H1 (cell line): ENCODE results near the gene AARSD1. TPM values are rescaled to one million over a fixed set of nuclear protein-coding genes. Genes with fewer than 3 reads are reported as not detected.

ENCODE experiments used
- CTCF ChIA-PET: fragments of 300-600 bp; sonication (Branson Sonifier 250); formaldehyde crosslinking; loops from one replicate; lab custom pipeline; 2021; ENCODE audit not compliant: partially characterized antibody; lab: Charles Lee
- POLR2A ChIA-PET: fragments of 300-600 bp; sonication (Branson Sonifier 250); formaldehyde crosslinking; loops from one replicate; lab custom pipeline; 2021; ENCODE audit warnings: inconsistent platforms; ENCODE audit not compliant: partially characterized antibody; lab: Charles Lee
- DNase-seq, 2 experiments: peaks; one replicate each; pipeline versions ENCODE4 v3.0.0 to v3.0.0-alpha.2; 2010 to 2022; ENCODE audit warnings: low spot score in 2 of 2, low read depth in 1 of 2, mixed read lengths in 1 of 2
- FAIRE-seq: peaks from 2 replicates; lab custom pipeline; 2011; peaks lifted over from hg19 to GRCh38; lab: Jason Lieb, UNC
- H2AFZ ChIP-seq: 2 replicates; pipeline ENCODE4 v1.8.1; 2012; ENCODE audit warnings: low read length, inconsistent platforms
- H2AK5ac ChIP-seq: 2 replicates; pipeline ENCODE4 v1.6.1; 2013; ENCODE audit warnings: low read depth, low read length
- H2BK120ac ChIP-seq: replicated peaks from 2 replicates; pipeline ENCODE3; 2013; ENCODE audit warnings: low read depth, low read length, inconsistent platforms
- H2BK12ac ChIP-seq: 2 replicates; pipeline ENCODE4 v1.6.1; 2013; ENCODE audit warnings: low read depth, low read length
- H2BK15ac ChIP-seq: 2 replicates; pipeline ENCODE4 v1.6.1; 2013; ENCODE audit warnings: low read length
- H2BK20ac ChIP-seq: 2 replicates; pipeline ENCODE4 v1.6.1; 2013; ENCODE audit warnings: low read length
- H2BK5ac ChIP-seq: 2 replicates; pipeline ENCODE4 v1.6.1; 2013; ENCODE audit warnings: low read depth, low read length
- H3K14ac ChIP-seq: 2 replicates; pipeline ENCODE4 v1.6.1; 2013; ENCODE audit warnings: inconsistent platforms; ENCODE audit not compliant: insufficient read length
- H3K18ac ChIP-seq: 2 replicates; pipeline ENCODE4 v1.6.1; 2013; ENCODE audit warnings: low read length; ENCODE audit errors: extremely low read depth
- H3K23ac ChIP-seq: 2 replicates; pipeline ENCODE4 v1.6.1; 2013; ENCODE audit warnings: inconsistent platforms; ENCODE audit not compliant: insufficient read length
- H3K23me2 ChIP-seq: 2 replicates; pipeline ENCODE4 v1.6.1; 2013; ENCODE audit warnings: low read depth, low read length
- H3K27ac ChIP-seq: 2 replicates; pipeline ENCODE4 v1.6.1; 2011; ENCODE audit warnings: low read depth, low read length, inconsistent platforms
- H3K27me3 ChIP-seq, 4 experiments: replicated peaks in 1 of 4; 1 replicate in 1 of 4; 2 replicates in 3 of 4; pipeline versions ENCODE4 v1.6.1 to v1.8.1; 2011 to 2013; ENCODE audit warnings: low read length in 3 of 4, mild to moderate bottlenecking in 3 of 4, inconsistent platforms in 2 of 4, mixed read lengths in 2 of 4, moderate library complexity in 1 of 4; ENCODE audit not compliant: control insufficient read depth in 3 of 4, insufficient read depth in 3 of 4; ENCODE audit errors: extremely low read depth in 1 of 4
- H3K36me3 ChIP-seq, 4 experiments: 2 replicates each; pipeline versions ENCODE4 v1.6.1 to v1.8.1; 2011 to 2013; ENCODE audit warnings: mild to moderate bottlenecking in 4 of 4, low read length in 3 of 4, moderate library complexity in 2 of 4, control low read depth in 1 of 4, inconsistent platforms in 1 of 4; ENCODE audit not compliant: insufficient read depth in 4 of 4, control insufficient read depth in 2 of 4
- H3K4ac ChIP-seq: replicated peaks from 2 replicates; pipeline ENCODE3; 2013; ENCODE audit warnings: low read length, low read depth, mixed read lengths, inconsistent platforms; ENCODE audit not compliant: insufficient read length
- H3K4me1 ChIP-seq, 4 experiments: replicated peaks in 1 of 4; 1 replicate in 1 of 4; 2 replicates in 3 of 4; pipeline versions ENCODE4 v1.6.1 to v1.8.1; 2011 to 2013; ENCODE audit warnings: low read length in 3 of 4, inconsistent platforms in 2 of 4, mixed read lengths in 1 of 4; ENCODE audit not compliant: insufficient read depth in 4 of 4, control insufficient read depth in 3 of 4
- H3K4me2 ChIP-seq, 2 experiments: 2 replicates each; pipeline versions ENCODE4 v1.6.1 to v1.8.1; 2011 to 2013; ENCODE audit warnings: low read depth in 2 of 2, low read length in 2 of 2, control low read depth in 1 of 2, inconsistent platforms in 1 of 2, mild to moderate bottlenecking in 1 of 2; ENCODE audit not compliant: insufficient read depth in 1 of 2
- H3K4me3 ChIP-seq, 4 experiments: fragments of 200-600, 300-600 bp in 1 of 4; sonication (generic), shearing (Covaris generic), sonication (Bioruptor Twin) in 1 of 4; 2 replicates each; pipeline versions ENCODE4 v1.5.1 to v1.8.1; 2011 to 2016; ENCODE audit warnings: low read length in 4 of 4, low read depth in 3 of 4, control low read depth in 2 of 4, inconsistent platforms in 2 of 4, mild to moderate bottlenecking in 2 of 4, mixed read lengths in 1 of 4, moderate library complexity in 1 of 4; ENCODE audit not compliant: insufficient read depth in 2 of 4; ENCODE audit errors: extremely low read depth in 1 of 4
- H3K56ac ChIP-seq: replicated peaks from 2 replicates; pipeline ENCODE3; 2013; ENCODE audit warnings: low read depth, mild to moderate bottlenecking, mixed read lengths, low read length, inconsistent platforms; ENCODE audit not compliant: insufficient read length
- H3K79me1 ChIP-seq: 2 replicates; pipeline ENCODE4 v1.6.1; 2013; ENCODE audit warnings: low read depth, low read length, control low read depth
- H3K79me2 ChIP-seq, 2 experiments: 2 replicates each; pipeline versions ENCODE4 v1.6.1 to v1.8.1; 2012 to 2013; ENCODE audit warnings: low read length in 2 of 2, mild to moderate bottlenecking in 2 of 2, inconsistent platforms in 1 of 2; ENCODE audit not compliant: insufficient read depth in 2 of 2, control insufficient read depth in 1 of 2
- H3K9ac ChIP-seq, 4 experiments: replicated peaks in 1 of 4; 1 replicate in 1 of 4; 2 replicates in 3 of 4; pipeline versions ENCODE4 v1.6.1 to v1.8.1; 2011 to 2013; ENCODE audit warnings: low read depth in 3 of 4, low read length in 3 of 4, control low read depth in 2 of 4, mild to moderate bottlenecking in 2 of 4, moderate library complexity in 2 of 4, inconsistent platforms in 1 of 4; ENCODE audit errors: extremely low read depth in 1 of 4
- H3K9me3 ChIP-seq, 2 experiments: 2 replicates each; pipeline versions ENCODE4 v1.6.1 to v1.8.1; 2012 to 2013; ENCODE audit warnings: mild to moderate bottlenecking in 2 of 2, moderate library complexity in 2 of 2, control low read depth in 1 of 2, inconsistent platforms in 1 of 2, low read depth in 1 of 2, low read length in 1 of 2, mixed read lengths in 1 of 2; ENCODE audit not compliant: insufficient read depth in 2 of 2
- H4K20me1 ChIP-seq, 2 experiments: replicated peaks in 1 of 2; 2 replicates each; pipeline versions ENCODE3 to v1.8.1; 2011 to 2013; ENCODE audit warnings: inconsistent platforms in 2 of 2, low read length in 2 of 2, mild to moderate bottlenecking in 1 of 2; ENCODE audit not compliant: insufficient read depth in 2 of 2, control insufficient read depth in 1 of 2
- H4K5ac ChIP-seq: 2 replicates; pipeline ENCODE4 v1.6.1; 2013; ENCODE audit warnings: low read length, low read depth, mixed read lengths, inconsistent platforms; ENCODE audit not compliant: insufficient read length
- H4K8ac ChIP-seq: 2 replicates; pipeline ENCODE4 v1.8.0; 2013; ENCODE audit warnings: mild to moderate bottlenecking, moderate library complexity, low read length, inconsistent platforms; ENCODE audit not compliant: insufficient read depth; ENCODE audit errors: extremely low read depth
- H4K91ac ChIP-seq: replicated peaks from 2 replicates; pipeline ENCODE3; 2013; ENCODE audit warnings: low read length, mixed read lengths, inconsistent platforms; ENCODE audit not compliant: insufficient read length
- ASH2L ChIP-seq: fragments of 200-600, 300-600 bp; sonication (generic); IDR thresholded peaks from one replicate; pipeline ENCODE4 v1.7.1; 2017; ENCODE audit warnings: low read length
- BRCA1 ChIP-seq: IDR thresholded peaks from 2 replicates; pipeline ENCODE4 v1.6.1; 2012; ENCODE audit warnings: low read depth, low read length, improper control_type of control experiment
- CBX8 ChIP-seq: fragments of 300-800, 300-1000 bp; sonication (generic); IDR thresholded peaks from 2 replicates; pipeline ENCODE4 v1.7.1; 2016; ENCODE audit warnings: low read depth, low read length, borderline replicate concordance
- EGR1 ChIP-seq: IDR thresholded peaks from 2 replicates; pipeline ENCODE4 v1.6.1; 2011; ENCODE audit warnings: low read depth, low read length, borderline replicate concordance
- MAFK ChIP-seq: IDR thresholded peaks from 2 replicates; pipeline ENCODE4 v1.6.1; 2012; ENCODE audit warnings: low read depth, mild to moderate bottlenecking, improper control_type of control experiment, low read length
- MAX ChIP-seq: IDR thresholded peaks from 2 replicates; pipeline ENCODE4 v1.6.1; 2012; ENCODE audit warnings: inconsistent platforms
- NANOG ChIP-seq: IDR thresholded peaks from 2 replicates; pipeline ENCODE4 v1.6.1; 2011; ENCODE audit warnings: low read length, low read depth, mild to moderate bottlenecking, inconsistent platforms; ENCODE audit not compliant: insufficient read depth, poor library complexity, severe bottlenecking
- TBP ChIP-seq: IDR thresholded peaks from 2 replicates; pipeline ENCODE4 v1.6.1; 2011; ENCODE audit warnings: low read depth, low read length, improper control_type of control experiment
- YY1 ChIP-seq: IDR thresholded peaks from 2 replicates; pipeline ENCODE4 v1.6.1; 2011; ENCODE audit warnings: low read depth, mild to moderate bottlenecking, low read length
- polyA plus RNA-seq, 7 experiments: library from polyadenylated mRNA; depleted of rRNA in 3 of 7; stranded (reverse) in 5 of 7; unstranded in 2 of 7; fragments of >200 nt in 5 of 7; fragments of 200-250 nt in 2 of 7; gene quantifications; 1 replicate in 5 of 7; 2 replicates in 1 of 7; 4 replicates in 1 of 7; pipeline versions ENCODE4 v1.2.1 to v1.2.3, GENCODE V29; 2011 to 2013; ENCODE audit warnings: missing spikeins in 2 of 7, mixed read lengths in 2 of 7
- total RNA-seq: library from RNA; stranded (reverse); fragmentation: NEBNext Ultra II Directional; extraction: Animal tissue kit (Norgen Biotek cat#: 25700); gene quantifications from 2 replicates; pipeline ENCODE4 v1.2.1, GENCODE V29; 2021

Gene AARSD1
- total and polyA plus RNA-seq, 2 of the 8 experiments (the other 6 are each of a cell fraction or from before 2014, with no cell fraction given), result 51.5 to 58.8 TPM

GRCh38 chr17:42982266-42982665 lies 18.0 kb upstream of the AARSD1 start:
- Histone ChIP-seq H3K36me3 (peaks cover 2 to 8% (median 4%) of the 10 kb centered on the region in 4 experiments; a peak in 6 of 8 replicates), H2AK5ac (no peak overlapping the region), H3K4me1 (peaks cover 3 to 16% (median 4%) of the 10 kb centered on the region in 4 experiments; a peak in 5 of 7 replicates), H3K27ac (no peak overlapping the region), H3K56ac (no peak overlapping the region), H2BK15ac (no peak overlapping the region), H2AFZ (no peak overlapping the region), H3K4ac (no peak overlapping the region), H4K91ac (no peak overlapping the region), H2BK12ac (no peak overlapping the region), H3K23me2 (peaks cover 10% of the 10 kb centered on the region), H2BK5ac (no peak overlapping the region), H3K18ac (no peak overlapping the region), H3K27me3 (no peaks in the 10 kb centered on the region), H4K8ac (no peak overlapping the region), H4K5ac (no peak overlapping the region), H4K20me1 (peaks cover 0 to 3% of the 10 kb centered on the region in 2 experiments), H2BK20ac (no peak overlapping the region), H3K14ac (no peak overlapping the region), H3K4me3 (no peak overlapping the region), H3K9ac (peak overlapping the region in 1 of 4 experiments; percentile 4; a peak in 1 of 7 replicates), H3K9me3 (no peaks in the 10 kb centered on the region), H3K4me2 (no peak overlapping the region; a peak in 2 of 4 replicates), H3K79me1 (peaks cover 6% of the 10 kb centered on the region; the same call in 1 of the 2 replicates), H3K79me2 (peaks cover 0 to 17% of the 10 kb centered on the region in 2 experiments; a peak in 3 of 4 replicates), H3K23ac (no peak overlapping the region), H2BK120ac (no peak overlapping the region)
- ChIA-PET POLR2A (interaction anchor here (1.0 to 4.6 kb wide), 2 partner anchors 15 to 139 kb away, joined by 3 to 45 read pairs; partner anchors contain the start of gene RPL27), CTCF (interaction anchor here (0.6 to 3.3 kb wide), 2 partner anchors 15 to 160 kb away, joined by 3 to 14 read pairs; partner anchors contain the start of gene RPL27)
- DNase-seq (no peak), FAIRE-seq (no peak)
- TF ChIP-seq MAFK (no peak), NANOG (no peak), BRCA1 (no peak), YY1 (no peak), EGR1 (no peak), ASH2L (no peak), TBP (no peak), CBX8 (no peak), MAX (no peak)
